ENCODE results near the gene VPS37D.

DNA sequence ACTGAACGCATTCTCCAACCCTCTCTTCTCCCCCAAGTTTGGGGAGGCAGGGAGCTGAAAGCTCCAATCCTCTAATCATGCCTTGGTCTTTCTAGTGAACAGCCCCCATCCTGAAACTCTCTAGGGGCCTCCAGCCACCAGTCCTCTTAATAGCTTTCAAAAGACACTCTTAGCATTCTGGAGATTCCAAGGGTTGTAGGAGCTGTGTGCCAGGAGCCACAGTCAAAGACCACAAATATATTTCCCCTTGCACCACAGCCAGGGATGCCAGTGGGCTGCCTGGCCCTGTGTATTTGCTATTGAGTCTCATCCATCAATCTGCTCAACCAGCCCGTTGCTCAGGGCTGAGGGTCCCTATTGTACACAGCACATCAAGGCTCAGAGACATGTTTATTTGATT is 24.8 kb upstream of the VPS37D start:
- TF ChIP-seq CSDC2 (CRISPR knock-in tag; IDR thresholded peaks at IDR 0.05) (no peak), OSR1 (CRISPR knock-in tag; IDR thresholded peaks at IDR 0.05) (no peak), RARB (CRISPR knock-in tag; IDR thresholded peaks at IDR 0.05) (no peak)

Measured in SK-N-SH treated with all-trans-retinoic acid at 6 μM for 48 hours (cell line).